ENCODE results near the gene TOP2B. TPM values are rescaled to one million over a fixed set of nuclear protein-coding genes. Genes with fewer than 3 reads are reported as not detected.

The TOP2B gene
- total and polyA plus RNA-seq, 9 of the 15 experiments (the other 6 are each of a cell fraction or from before 2014, with no cell fraction given): 45.3 to 186 (median 134) TPM

GRCh38 chr3:25558121-25558520, 106.6 kb downstream of the TOP2B start:
- TF ChIP-seq U2AF1 (optimal IDR thresholded peaks at IDR 0.05; ENCODE audit: low read depth, low read length): no peak
- TF ChIP-seq ZBED1 (IDR thresholded peaks at IDR 0.05): no peak
- TF ChIP-seq SMARCE1 (IDR thresholded peaks at IDR 0.05): no peak
- no peak for TF ChIP-seq IFI16 (CRISPR knock-in tag; IDR thresholded peaks at IDR 0.05)
- no peak for TF ChIP-seq NR2C1 (IDR thresholded peaks at IDR 0.05)
- no peak for TF ChIP-seq NR2C1 (tag; IDR thresholded peaks at IDR 0.05)
- no peak for TF ChIP-seq SAP30 (IDR thresholded peaks at IDR 0.05; ENCODE audit: borderline replicate concordance, insufficient read depth, low read depth, low read length, poor library complexity, severe bottlenecking)
- no peak for TF ChIP-seq PHF21A (IDR thresholded peaks at IDR 0.05; ENCODE audit: borderline replicate concordance, low read depth)
- no peak for TF ChIP-seq HMGXB4 (CRISPR knock-in tag; IDR thresholded peaks at IDR 0.05)
- TF ChIP-seq SAFB (IDR thresholded peaks at IDR 0.05; ENCODE audit: borderline replicate concordance, low read depth, low read length): no peak
- no peak for TF ChIP-seq MTF1 (CRISPR knock-in tag; IDR thresholded peaks at IDR 0.05; ENCODE audit: borderline replicate concordance)
- no peak for TF ChIP-seq FOXP1 (CRISPR knock-in tag; IDR thresholded peaks at IDR 0.05)
- Histone ChIP-seq H3K4me2 (ENCODE audit: insufficient read depth, low read length) (no peak overlapping the region), H4K20me1 (replicated peaks; ENCODE audit: control insufficient read depth, insufficient read depth, low read length) (no peaks in the 10 kb centered on the region), H3K4me1 (replicated peaks in 1 of 2; ENCODE audit: control insufficient read depth in 2 of 2, insufficient read depth in 2 of 2, low read length in 2 of 2) (no peaks in the 10 kb centered on the region), H3K9me3 (replicated peaks; ENCODE audit: control insufficient read depth, insufficient read depth, low read depth, low read length) (no peaks in the 10 kb centered on the region), H3K27me3 (ENCODE audit: control insufficient read depth in 2 of 2, insufficient read depth in 2 of 2, low read length in 2 of 2) (peaks cover 0 to 5% of the 10 kb centered on the region in 2 experiments; a peak in 3 of 5 replicates), H2AFZ (ENCODE audit: low read depth, low read length) (no peak overlapping the region), H3K9me1 (ENCODE audit: control insufficient read depth, insufficient read depth, low read length) (no peaks in the 10 kb centered on the region), H3K27ac (ENCODE audit: extremely low read depth, low read depth, low read length) (no peak overlapping the region), H3K9ac (ENCODE audit: insufficient read depth in 1 of 2, low read depth in 2 of 2, low read length in 2 of 2) (no peak overlapping the region), H3K79me2 (ENCODE audit: control insufficient read depth, insufficient read depth, low read length) (no peaks in the 10 kb centered on the region), H3K36me3 (ENCODE audit: control insufficient read depth, insufficient read depth, low read length) (no peaks in the 10 kb centered on the region), H3K4me3 (no peak overlapping the region)
- 1% methylated on average over 5 of the region's 5 CpGs for WGBS (ENCODE audit: insufficient coverage, low coverage, missing lambda C conversion rate)
- FAIRE-seq: no peak
- ATAC-seq: no peak
- ChIA-PET POLR2A (interaction anchor here (1.2 kb wide), 1 partner anchor 11 kb away, joined by 3 read pairs; no protein-coding TSS in a partner anchor), CTCF (ENCODE audit: low intra/inter-chr PET ratio) (no interaction called here)
- BruUV-seq (replicated peaks): no TSS peak
- DNase-seq (ENCODE audit: extremely low read depth in 1 of 4, low spot score in 3 of 4): no peak
- in situ Hi-C loops (cut with MboI) (no loop called here), intact Hi-C loops (cut with micrococcal nuclease) (no loop called here)
